HG03378 (cell line): ENCODE data around the gene C6orf52.
"Not testable (repeated sequence)": the region's sequence is repeated elsewhere in the genome, so short reads cannot be mapped to it uniquely, and the experiment has no call there.

Experiments used
- ATAC-seq: cut with Tn5 transposase; IDR thresholded peaks from one replicate; pipeline ENCODE4 v1.9.1; 2021; ENCODE audit warnings: mild to moderate bottlenecking, moderate library complexity; ENCODE audit not compliant: unreplicated experiment

C6orf52 gene

DNA sequence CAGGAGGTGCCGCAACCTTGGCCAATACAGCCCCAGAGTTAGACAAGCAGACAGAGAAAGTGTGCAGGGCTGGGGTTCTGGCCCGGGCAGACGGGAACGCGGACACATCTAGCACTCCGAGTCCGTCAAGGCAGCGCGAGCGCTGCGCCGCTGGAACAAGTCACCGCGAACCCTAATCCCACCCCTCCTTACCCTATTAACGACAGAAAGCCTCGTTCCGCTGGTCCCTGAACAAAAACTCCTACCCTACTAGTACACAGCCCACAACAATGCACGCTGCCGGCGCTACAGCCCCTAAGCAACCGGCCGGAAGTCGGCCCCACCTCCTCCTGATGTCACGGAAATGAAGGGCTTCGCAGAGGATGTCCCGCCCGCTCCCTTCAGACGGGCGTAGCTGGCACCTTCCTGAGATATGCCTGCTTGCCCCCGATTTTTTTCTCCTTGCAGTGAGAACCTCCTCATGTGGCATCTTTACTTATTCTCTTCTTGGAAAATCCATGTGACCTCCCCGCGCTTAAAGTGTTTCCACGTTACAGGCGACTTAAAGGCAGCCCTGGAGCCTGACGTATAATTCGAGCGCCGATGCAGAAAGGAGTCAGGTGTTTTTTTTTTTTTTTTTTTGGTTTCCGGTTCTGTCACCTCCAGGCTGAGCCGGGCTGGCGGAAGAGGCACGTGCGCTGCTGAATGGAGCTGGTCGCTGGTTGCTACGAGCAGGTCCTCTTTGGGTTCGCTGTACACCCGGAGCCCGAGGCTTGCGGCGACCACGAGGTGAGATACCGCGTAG is at the start of gene C6orf52, which contains the start of gene PAK1IP1:
Gene C6orf52 (minus strand): TSS at position 315 of the 784 bp plus-strand sequence. CDS start 7,066 bp downstream, outside the sequence.
Gene PAK1IP1 (plus strand): TSS at position 671 of the 784 bp plus-strand sequence. CDS start 14 bp downstream, at position 685.
- ATAC-seq = peak; percentile 96

DNA sequence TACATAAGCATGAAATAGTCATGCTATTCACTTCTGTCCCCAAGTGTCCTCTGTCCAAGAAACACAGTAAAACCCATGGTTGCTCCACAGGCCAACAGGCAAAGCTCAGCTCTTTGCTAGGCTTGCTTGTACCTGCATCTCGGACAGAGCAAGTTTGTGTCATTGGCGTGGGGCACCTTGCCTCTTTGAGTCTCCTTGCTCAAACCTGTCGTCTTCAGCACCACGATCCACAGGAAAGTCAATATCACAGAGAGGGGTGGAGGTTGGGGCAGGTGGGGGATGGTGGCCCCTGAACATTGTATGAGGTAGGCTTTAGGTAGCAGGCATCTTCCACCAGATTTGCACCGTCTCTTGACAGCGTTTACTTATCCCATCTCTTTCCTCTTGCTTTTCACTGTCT is 49.1 kb upstream of the C6orf52 start:
- no peak for ATAC-seq

DNA sequence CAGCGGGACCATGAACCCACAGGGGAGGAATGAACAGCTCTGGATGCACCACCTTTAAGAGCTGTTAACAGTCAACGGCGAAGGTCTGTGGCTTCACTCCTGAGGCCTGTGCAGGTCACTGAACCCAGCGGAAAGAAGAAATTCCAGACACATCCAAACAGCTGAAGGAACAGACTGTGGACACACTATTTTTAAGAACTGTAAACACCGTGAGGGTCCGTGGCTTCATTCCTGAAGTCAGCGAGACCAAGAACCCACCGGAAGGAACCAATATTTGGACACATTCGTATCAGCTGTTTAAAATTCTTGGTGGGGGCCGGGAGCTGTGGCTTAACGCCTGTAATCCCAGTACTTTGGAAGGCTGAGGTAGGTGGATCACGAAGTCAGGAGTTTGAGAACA is 47.8 kb upstream of the C6orf52 start:
- no peak for ATAC-seq

DNA sequence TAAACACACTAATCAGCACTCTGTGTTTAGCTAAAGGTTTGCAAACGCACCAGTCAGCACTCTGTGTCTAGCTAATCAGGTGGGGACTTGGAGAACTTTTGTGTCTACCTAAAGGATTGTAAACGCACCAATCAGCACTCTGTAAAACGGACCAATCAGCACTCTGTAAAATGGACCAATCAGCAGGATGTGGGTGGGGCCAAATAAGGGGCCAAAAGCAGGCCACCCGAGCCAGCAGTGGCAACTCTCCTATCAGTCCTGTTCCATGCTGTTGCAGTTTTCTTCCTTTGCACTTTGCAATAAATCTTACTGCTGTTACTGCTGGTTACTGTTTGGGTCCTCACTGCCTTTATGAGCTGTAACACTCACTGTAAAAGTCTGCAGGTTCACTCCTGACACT is 47.2 kb upstream of the C6orf52 start:
- not testable (repeated sequence) for ATAC-seq

DNA sequence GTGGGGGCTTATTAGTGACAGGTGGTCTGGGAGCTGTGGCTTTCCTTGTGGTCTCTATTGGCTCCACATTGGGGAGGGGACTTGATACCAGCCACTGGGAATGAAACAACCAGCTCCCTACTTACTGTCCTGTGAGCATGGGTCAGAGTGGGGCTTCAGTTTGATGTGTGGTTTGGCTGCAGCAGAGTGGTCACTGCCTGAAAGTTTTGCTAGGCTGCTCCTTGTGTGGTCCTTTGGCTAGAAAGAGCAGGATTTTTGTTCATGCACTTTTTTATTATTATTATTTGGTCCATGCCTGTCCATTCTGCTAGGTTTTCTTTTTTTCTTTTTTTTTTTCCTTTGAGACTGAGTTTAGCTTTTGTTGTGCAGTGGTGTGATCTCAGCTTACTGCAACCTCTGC is 45.6 kb upstream of the C6orf52 start:
- no peak for ATAC-seq

DNA sequence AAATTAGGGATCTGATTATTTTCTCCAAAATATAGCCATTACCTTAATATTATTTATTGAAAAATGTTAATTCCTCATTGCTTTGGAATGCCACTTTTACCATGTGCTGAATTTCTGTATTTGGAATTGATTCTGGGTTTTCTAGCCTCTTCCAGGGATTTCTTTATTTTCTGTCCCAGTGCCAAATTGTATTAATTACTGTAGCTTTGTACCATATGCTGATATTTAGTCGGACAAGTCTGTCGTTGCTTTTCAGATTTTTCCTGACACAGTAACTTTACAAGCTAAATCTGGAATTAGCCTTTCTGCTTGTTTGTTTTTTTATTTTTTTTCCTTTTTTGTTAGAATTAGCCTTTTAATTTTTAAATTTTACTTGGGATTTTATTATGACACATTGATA is 42.3 kb upstream of the C6orf52 start:
- no peak for ATAC-seq

DNA sequence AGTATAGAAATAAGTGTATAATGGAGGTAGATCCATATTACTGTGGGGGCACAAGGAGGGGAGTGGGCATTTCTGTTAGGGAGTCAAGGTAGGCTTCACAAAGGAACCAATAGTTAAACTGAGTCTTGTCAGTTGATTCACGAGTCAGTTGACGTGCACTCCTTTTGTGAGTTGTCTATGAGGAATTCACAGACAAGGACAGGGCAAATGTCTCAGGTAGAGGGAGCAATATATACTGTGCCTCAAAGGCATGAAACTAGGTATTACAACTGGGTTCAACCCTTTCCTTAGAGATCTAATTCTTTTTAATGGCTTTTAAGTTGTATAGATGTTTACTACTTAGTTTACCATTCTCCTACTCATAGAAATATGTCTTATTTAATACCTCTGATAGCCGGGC is 39.4 kb upstream of the C6orf52 start:
- ATAC-seq = no peak

DNA sequence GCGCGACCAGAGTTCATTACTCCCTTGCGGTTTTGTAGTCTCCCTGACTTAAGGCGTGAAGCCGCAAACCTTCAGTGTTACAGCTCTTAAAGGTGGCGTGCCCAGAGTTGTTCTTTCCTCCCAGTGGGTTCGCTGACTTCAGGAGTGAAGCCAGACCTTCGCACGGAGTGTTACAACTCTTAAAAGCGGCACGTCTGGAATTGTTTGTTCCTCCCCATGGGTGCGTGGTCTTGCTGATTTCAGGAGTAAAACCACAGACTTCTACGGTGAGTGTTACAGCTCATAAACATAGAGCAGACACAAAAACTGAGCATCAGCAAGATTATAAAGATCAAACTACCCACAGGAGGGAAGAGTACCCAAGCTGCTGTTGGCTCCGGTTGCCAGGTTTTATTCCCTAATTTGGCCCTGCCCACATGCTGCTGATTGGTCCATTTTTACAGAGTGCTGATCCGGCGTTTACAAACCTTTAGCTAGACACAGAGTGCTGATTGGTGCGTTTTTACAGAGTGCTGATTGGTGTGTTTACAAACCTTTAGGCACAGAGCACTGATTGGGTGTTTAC is 38.8 kb upstream of the C6orf52 start:
- no peak for ATAC-seq

DNA sequence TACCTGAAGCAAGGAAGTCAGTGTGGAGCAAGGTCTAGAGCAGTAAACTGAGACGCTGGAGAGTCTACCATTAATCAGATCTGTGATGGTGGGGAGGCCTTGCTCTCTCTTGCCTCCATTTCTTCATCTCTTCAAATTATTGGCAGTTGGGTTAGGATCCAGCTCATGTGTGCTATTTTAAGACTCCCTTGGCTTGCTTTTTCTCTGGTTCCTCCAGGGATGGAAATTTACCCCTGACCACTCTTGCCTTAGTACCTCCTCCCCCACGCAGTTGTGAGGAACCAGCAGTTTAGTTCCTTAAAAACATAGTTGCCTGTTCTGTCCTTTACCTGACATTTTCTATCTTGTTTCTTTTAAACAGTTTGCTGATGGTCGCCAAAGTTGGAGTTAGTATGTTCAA is 35.8 kb upstream of the C6orf52 start:
- no peak for ATAC-seq

DNA sequence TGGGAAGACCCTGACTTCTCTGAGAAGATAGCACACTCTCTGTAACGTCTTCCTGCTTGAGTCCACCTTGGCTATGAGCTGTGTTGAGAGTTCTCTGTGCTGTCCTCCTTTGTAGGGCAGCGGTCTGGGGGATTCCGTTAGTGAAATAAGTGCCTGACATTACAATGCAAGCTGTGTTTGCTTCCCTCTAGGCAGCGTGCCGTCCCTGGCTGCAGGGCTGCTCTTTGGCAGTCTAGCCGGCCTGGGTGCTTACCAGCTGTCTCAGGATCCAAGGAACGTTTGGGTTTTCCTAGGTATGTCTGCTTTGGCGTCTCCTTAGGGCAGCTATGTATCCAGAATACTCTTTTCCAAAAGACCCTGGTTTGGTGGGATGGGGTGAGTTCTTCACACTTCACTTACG is 31.3 kb upstream of the C6orf52 start:
- no peak for ATAC-seq

DNA sequence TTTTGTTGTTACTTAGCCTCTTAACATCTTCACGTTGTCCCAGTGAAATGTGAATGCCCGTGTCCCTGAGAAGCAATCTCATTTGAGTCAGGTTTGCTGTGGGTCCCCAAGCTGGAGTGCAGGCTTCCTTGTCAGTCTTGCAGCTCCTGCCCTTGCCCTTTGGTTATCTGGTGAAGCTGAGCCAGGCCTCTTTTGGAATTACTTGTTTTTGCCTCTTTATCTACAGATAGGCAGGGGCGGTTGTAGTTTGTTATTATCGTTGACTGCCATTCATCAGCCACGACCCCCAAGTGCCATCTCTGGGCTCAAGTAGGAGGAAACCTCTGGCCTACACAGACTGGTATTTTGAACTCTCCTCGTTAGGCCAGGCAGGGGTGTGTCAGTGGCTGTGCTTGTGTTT is 30.6 kb upstream of the C6orf52 start:
- ATAC-seq = no peak

DNA sequence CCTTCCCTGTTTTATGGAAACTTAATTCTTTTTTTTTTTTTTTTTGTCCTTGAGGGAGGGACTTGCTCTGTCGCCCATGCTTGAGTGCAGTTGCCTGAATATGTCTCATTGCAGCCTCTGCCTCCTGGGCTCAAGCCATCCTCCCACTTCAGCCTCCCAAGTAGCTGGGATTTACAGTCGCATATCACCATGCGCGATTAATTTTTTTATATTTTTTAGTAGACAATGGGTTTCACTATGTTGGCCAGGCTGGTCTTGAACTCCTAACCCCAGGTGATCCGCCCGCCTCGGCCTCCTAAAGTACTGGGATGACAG is 29.1 kb upstream of the C6orf52 start:
- ATAC-seq = no peak

DNA sequence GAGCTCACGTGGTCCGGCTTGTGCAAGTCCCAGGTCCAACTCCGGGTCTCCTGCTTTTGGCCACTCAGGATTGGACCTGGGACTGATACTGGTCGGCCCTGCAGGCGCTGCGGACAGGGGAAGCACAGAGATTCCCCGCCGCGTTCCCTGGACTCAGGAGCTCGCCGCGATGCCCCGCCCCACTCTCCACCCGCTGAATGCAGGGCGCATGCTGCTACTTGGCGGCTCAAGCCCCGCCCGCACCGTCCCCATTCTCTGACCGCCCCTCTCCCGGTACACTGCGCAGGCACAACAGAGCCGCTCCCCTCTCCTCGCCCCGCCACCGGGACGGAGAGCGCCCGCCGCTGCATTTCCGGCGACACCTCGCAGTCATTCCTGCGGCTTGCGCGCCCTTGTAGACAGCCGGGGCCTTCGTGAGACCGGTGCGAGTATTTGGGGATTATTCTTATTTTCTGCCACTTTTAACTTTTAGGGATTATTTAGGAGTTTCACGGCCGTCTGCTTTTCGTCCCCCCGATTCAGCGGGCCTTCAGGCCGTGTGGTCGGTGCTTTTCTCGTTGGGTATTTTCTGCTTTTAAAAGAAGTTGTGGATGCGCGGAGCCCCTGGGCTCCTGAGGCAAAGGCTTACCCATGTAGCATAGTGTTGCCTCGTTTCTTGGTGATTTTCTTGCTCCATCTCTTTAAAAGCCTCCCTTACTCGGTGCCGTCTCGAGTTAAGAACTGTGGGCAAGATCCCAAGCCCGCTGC is 28.6 kb upstream of the C6orf52 start, which contains the start of gene TMEM14C:
Gene TMEM14C (plus strand): TSS at position 251 of the 747 bp plus-strand sequence. CDS start 1,544 bp downstream, outside the sequence.
- ATAC-seq = peak; percentile 92

DNA sequence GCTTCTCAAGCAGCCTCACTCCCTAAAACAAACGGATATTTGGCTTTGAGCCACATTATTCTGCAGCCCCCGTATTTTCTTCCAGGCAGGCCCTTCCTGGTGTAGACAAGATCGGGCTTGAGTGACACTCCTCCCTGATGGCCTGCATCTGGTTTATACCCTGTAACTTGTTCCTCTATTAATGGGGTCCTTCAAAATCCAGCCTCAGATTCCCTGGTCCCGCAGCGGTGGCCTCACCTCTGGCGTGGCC is 28.1 kb upstream of the C6orf52 start:
- ATAC-seq = no peak

DNA sequence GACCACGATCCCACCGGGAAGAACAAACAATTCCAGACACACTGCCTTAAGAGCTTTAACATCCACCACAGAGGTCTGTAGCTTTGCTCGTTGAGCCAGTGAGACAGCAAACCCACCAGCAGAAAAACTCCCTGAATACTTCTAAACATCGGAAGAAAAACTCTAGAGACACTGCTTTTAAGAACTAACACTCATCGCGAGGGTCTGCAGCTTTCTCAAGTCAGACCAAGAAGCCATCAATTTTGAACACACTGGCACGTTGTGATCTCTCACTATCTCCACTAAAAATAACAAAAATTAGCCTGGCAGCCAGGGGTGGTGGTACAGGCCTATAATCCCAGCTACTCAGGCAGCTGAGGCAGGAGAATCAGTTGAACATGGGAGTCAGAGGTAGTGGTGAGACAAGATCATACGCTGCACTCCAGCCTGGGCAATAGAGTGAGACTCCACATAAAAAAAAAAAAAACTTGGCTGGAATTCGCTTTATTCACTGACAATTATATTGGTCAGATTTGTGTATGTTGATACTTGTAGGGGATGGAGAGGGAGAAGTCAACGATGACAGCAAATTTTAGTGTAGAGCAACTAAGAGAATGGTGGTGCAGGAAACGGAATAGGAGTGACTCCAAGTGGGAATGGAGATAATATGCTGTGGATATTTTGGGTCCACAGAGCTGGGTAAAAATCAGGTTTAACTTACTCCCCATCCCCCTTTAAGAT is 27.6 kb upstream of the C6orf52 start:
- no peak for ATAC-seq

DNA sequence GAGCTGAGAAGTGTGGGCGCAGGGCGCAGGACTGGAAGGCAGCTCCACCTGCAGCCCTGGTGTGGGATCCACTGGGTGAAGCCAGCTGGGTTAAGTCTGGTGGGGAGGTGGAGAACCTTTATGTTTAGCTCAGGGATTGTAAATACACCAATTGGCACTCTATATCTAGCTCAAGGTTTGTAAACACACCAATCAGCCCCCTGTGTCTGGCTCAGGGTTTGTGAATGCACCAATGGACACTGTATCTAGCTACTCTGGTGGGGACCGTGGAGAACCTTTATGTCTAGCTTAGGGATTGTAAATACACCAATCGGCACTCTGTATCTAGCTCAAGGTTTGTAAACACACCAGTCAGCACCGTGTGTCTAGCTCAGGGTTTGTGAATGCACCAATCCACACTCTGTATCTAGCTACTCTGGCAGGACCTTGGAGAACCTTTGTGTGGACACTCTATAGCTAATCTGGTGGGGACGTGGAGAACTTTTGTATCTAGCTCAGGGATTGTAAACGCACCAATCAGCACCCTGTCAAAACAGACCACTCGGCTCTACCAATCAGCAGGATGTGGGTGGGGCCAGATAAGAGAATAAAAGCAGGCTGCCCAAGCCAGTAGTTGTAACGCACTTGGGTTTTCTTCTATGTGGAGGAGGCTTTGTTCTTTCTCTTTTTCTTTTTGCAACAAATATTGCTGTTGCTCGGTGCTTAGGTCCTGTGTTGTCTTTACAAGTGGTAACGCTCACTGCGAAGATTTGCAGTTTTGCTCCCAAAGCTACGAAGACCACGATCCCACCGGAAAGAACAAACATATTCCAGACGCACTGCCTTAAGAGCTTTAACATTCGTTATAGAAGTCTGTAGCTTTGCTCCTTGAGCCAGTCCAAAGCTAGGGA is 26.8 kb upstream of the C6orf52 start:
- ATAC-seq = not testable (repeated sequence)

DNA sequence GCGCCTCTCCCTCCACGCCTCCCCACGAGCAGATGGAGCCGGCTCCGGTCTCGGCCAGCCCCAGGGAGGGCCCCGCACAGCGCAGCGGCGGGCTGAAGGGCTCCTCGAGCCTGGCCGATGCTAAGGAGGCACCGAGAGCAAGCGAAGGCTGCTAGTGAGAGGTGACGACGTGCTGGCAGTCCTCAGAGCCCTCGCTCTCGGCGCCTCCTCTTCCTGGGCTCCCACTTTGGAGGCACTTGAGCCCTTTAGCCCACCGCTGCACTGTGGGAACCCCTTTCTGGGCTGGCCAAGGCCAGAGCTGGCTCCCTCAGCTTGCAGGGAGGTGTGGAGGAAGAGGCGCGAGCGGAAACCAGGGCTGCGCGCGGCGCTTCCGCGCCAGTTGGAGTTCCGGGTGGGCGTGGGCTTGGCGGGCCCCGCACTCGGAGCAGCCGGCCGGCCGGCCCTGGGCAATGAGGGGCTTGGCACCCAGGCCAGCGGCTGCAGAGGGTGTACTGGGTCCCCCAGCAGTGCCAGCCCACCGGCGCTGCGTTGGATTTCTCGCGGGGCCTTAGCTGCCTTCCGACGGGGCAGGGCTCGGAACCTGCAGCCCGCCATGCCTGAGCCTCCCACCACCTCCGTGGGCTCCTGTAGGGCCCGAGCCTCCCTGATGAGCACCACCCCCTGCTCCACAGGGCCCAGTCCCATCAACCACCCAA is 26.0 kb upstream of the C6orf52 start:
- ATAC-seq = peak; percentile 30

DNA sequence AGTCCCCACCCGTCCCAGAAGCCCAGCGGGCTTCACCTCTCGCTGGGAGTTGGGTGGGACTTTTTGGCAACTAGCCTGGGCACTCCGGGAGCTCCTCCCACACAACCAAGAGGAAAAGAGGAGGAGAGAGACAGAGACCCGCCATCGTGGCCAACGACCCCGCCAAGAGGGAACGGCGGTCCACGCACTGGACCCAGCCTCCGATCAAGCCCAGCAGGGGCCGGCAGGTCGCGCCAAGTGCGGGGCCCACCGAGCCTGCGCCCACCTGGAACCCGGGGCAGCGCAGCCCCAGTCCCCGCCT is 25.5 kb upstream of the C6orf52 start:
- no peak for ATAC-seq

DNA sequence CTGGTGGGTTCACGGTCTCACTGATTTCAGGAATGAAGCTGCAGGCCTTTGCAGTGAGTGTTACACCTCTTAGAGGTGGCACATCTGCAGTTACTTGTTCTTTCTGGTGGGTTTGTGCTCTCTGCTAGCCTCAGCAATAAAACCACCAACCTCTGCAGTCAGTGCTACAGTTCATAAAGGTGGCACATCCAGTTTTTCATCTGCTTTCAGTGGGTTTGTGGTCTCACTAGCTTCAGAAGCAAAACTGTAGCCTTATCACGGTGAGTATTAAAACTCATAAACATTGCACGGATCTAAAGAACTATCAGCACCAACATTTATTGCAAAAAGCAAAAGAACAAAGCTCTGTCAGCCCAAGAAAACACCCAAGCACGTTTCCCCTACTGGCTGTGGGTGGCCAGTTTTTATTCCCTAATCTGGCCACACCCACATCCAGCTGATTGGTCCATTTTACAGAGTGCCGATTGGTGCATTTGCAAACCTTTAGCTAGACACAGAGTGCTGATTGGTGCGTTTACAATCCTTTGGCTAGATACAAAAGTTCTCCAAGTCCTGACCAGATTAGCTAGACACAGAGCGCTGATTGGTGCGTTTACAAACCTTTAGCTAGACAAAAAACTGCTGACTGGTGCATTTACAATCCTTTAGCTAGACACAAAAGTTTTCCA is 25.0 kb upstream of the C6orf52 start:
- no peak for ATAC-seq

DNA sequence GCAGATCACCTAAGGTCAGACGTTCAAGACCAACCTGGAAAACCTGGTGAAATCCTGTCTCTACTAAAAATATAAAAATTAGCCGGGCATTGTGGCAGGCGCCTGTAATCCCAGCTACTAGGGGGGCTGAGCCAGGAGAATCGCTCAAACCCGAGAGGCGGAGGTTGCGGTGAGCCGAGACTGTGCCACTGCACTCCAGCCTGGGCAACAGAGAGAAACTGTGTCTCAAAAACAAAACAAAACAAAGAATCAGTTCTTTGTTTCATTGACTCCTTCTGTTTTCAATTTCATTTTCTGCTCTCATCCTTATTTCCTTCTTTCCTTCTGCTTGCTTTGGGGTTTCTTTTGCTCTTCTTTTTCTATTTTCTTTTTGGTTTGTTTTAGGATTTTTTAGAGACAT is 19.5 kb upstream of the C6orf52 start:
- no peak for ATAC-seq
